ENCODE data around the gene ATP2B2.

Gene ATP2B2

GRCh38 chr3:10317311-10317960 is 187.9 kb downstream of the ATP2B2 start:
- Histone ChIP-seq H3K4me3 (ENCODE audit: low read depth, low read length) (no peak overlapping the region), H3K36me3 (peaks cover 8% of the 10 kb centered on the region), H3K9me3 (no peaks in the 10 kb centered on the region), H3K27me3 (no peaks in the 10 kb centered on the region), H3K4me1 (no peaks in the 10 kb centered on the region)
- no peak for DNase-seq
- TF ChIP-seq CTCF (IDR thresholded peaks at IDR 0.05; ENCODE audit: low read depth, low read length): no peak

- H3K27me3 ChIP-seq: no peaks in the 10 kb centered on the region
- no peaks in the 10 kb centered on the region for H3K4me1 ChIP-seq
- no peak for DNase-seq
- no peak overlapping the region for H3K4me3 ChIP-seq (ENCODE audit: low read depth, low read length)
- H3K36me3 ChIP-seq: peaks cover 12% of the 10 kb centered on the region
- no peaks in the 10 kb centered on the region for H3K9me3 ChIP-seq
- no peak for TF ChIP-seq CTCF (IDR thresholded peaks at IDR 0.05; ENCODE audit: low read depth, low read length)
These were observed 189.5 kb downstream of the ATP2B2 start for GRCh38 chr3:10315771-10316344.

- no peak for DNase-seq
- Histone ChIP-seq H3K9me3 (no peaks in the 10 kb centered on the region), H3K27me3 (no peaks in the 10 kb centered on the region), H3K4me1 (no peaks in the 10 kb centered on the region), H3K4me3 (ENCODE audit: low read depth, low read length) (no peak overlapping the region), H3K36me3 (peaks cover 12% of the 10 kb centered on the region)
- TF ChIP-seq CTCF (IDR thresholded peaks at IDR 0.05; ENCODE audit: low read depth, low read length): no peak
These were observed 190.3 kb downstream of the ATP2B2 start for GRCh38 chr3:10315101-10315500.

- H3K4me3 ChIP-seq (ENCODE audit: low read depth, low read length): no peak overlapping the region
- no peak for TF ChIP-seq CTCF (IDR thresholded peaks at IDR 0.05; ENCODE audit: low read depth, low read length)
- no peaks in the 10 kb centered on the region for H3K27me3 ChIP-seq
- peaks cover 9% of the 10 kb centered on the region for H3K36me3 ChIP-seq
- DNase-seq: no peak
- no peaks in the 10 kb centered on the region for H3K9me3 ChIP-seq
- no peaks in the 10 kb centered on the region for H3K4me1 ChIP-seq
These were observed 192.5 kb downstream of the ATP2B2 start for GRCh38 chr3:10312861-10313260.

- no peak for TF ChIP-seq CTCF (IDR thresholded peaks at IDR 0.05; ENCODE audit: low read depth, low read length)
- Histone ChIP-seq H3K4me3 (ENCODE audit: low read depth, low read length) (no peak overlapping the region), H3K27me3 (no peaks in the 10 kb centered on the region), H3K4me1 (no peaks in the 10 kb centered on the region), H3K36me3 (peaks cover 9% of the 10 kb centered on the region), H3K9me3 (no peaks in the 10 kb centered on the region)
- DNase-seq: no peak
These were observed 193.0 kb downstream of the ATP2B2 start for GRCh38 chr3:10312391-10312790.

GRCh38 chr3:10311710-10312109 is 193.7 kb downstream of the ATP2B2 start:
- Histone ChIP-seq H3K27me3 (no peaks in the 10 kb centered on the region), H3K36me3 (peaks cover 9% of the 10 kb centered on the region), H3K9me3 (no peaks in the 10 kb centered on the region), H3K4me3 (ENCODE audit: low read depth, low read length) (no peak overlapping the region), H3K4me1 (no peaks in the 10 kb centered on the region)
- no peak for TF ChIP-seq CTCF (IDR thresholded peaks at IDR 0.05; ENCODE audit: low read depth, low read length)
- DNase-seq: no peak

All from BE2C (cell line).